Amniotic epithelial cell (primary cell): ENCODE results near the gene PACS1.
"Not testable (repeated sequence)": the region's sequence is repeated elsewhere in the genome, so short reads cannot be mapped to it uniquely, and the experiment has no call there.

Experiments
- DNase-seq: peaks from one replicate; pipeline ENCODE4 v3.0.0-alpha.2; 2010; ENCODE audit warnings: low read depth

Gene PACS1

DNA sequence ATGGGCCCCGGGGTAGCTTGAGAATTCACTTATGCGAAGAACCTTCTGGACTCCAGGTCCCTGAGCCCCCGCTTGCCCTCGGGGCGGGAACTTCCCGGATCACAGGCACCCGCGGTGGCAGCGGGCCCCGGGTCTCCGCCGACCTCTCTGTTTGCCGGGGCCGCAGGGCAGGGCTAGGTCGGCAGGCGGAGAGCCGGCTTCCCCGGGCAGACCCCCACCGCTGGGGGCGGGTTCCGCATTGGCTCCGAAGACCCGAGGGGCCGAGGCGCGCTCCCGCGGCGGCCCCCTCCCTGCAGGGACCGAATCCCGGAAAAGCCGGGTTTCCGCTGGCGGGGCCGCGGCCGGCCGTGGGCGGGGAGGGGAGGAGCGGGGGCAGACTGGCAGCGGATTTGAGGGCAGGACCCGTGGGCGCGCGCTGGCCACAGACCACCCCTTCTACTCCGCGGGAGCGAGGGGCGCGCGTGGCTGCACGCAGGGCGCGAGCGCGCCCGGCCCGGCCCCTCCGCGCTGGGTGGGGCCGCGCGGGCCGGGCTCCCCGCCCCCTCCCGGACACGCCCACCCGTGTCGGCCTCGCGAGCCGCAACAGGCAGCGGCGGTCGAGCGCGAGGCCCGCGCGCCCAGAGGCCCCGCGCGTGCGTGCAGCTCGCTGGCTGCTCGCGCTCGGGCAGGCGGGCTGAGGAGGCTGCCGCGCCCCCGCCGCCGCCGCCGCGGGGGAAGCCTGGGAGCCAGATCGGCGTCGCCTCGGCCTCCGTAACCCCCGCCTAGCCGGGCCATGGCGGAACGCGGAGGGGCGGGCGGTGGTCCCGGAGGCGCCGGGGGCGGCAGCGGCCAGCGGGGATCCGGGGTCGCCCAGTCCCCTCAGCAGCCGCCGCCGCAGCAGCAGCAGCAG is at the start of gene PACS1:
Gene PACS1 (plus strand): TSS at position 558 of the 889 bp plus-strand sequence. CDS start 215 bp downstream, at position 773.
- peak; percentile 83 for DNase-seq

DNA sequence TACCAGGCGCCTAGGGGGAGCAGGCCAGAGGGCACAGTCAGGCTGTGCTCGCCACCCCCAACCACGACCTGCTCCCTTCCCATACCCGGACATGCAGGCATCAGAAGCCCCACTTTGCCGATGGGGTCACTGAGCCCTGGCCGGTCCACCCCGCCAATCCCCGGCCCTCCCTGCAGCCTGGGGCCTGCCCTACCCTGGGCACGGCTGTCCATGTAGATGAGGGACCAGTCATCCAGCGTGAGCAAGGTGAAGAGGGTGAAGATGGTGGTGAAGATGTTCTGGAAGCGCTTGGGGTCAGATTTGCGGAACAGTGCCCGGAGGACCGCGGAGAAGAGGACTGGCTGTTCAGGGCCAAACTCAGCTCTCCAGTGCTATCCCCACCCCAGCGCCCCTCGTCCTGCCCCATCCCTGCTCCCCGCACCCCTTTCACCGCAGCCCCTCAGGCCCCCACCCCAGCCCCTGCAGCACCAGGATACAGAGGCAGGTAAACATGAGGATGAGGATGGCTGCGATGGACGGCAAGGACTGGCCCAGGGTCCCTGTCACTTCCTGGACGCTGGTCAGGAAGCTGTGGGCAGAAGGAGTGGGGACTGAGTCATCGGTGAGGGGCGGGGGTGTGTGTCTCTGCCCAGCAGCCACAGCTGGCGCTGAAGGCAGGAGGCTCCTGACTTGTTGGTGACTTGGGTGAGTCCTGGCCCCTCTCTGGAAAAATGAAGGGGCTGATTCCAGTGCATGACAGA is 49.3 kb upstream of the PACS1 start:
- peak; percentile 45 for DNase-seq

DNA sequence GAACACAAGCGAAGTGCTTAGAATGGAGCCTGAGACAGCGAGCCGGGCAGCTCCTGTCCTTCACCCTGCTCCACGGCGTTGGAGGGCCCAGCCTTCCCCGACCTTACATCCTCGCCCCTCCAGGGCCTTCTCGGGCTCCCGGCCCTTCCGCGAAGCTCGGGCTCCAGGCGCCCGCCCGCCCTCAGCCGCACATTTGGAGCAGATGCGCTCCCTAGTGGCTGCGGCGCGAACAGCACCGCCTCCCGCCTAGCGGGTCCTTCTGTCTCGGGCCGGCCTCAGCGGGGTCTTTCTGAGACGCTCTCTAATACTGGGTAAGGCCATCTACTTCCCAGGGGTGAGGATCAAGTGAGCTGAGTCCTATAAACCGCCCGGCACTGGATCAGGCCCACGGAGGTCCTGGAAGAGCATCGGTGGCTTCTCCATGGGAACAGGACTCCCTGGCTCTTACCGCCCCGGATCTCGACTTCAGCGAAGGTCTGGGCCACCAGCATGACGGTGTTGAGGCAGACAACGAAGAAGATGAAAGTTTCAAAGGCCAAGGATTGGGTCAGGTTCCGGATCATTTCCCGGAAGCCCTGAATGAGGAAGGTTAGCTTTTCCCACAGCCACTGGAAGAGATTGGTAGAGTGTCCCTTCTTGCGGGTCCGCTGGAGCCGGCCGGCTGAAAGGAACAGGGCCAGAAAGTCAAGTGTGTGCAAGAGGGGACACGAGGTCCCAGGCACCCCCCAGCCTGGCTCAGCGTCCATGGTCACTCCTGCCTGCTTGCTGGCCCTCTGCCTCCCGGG is 47.5 kb upstream of the PACS1 start:
- DNase-seq = peak; percentile 13

DNA sequence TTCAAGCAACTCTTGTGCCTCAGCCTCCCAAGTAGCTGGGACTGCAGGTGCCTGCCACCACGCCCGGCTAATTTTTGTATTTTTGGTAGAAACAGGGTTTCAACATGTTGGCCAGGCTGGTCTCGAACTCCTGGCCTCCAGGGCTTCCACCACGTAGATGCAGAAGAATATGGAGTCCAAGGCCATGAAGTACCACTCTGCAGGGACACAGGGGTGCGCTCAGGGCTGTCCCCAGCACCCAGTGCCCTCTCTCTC is 47.0 kb upstream of the PACS1 start:
- DNase-seq = not testable (repeated sequence)

DNA sequence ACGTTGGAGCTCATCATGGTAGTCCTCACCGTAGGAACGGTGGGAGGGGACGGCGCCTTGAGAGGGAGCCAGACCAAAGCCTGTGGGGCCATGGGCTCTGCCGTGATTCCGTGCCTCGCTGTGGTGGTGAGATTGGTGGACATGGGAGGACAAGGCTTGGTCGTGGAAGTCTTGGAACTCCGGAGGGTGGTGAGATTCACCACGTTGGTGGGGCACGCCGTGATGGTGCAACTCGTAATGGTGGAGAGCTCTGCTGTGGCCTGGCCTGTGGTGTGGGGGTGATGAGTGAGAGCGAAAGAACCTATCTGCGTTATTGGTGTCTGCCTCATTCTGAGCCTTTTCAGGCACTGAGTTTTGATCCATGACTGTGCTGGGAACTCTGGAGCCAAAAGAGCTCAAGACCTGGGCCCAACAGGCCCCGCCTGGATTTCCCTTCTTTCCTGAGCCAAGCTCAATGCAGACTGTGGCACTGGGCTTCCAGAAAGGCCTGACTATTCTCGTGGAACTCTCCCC is 44.0 kb upstream of the PACS1 start, which contains the start of gene CATSPER1:
Gene CATSPER1 (minus strand): TSS at position 463 of the 513 bp plus-strand sequence. CDS start 100 bp downstream, at position 363.
- DNase-seq = no peak

DNA sequence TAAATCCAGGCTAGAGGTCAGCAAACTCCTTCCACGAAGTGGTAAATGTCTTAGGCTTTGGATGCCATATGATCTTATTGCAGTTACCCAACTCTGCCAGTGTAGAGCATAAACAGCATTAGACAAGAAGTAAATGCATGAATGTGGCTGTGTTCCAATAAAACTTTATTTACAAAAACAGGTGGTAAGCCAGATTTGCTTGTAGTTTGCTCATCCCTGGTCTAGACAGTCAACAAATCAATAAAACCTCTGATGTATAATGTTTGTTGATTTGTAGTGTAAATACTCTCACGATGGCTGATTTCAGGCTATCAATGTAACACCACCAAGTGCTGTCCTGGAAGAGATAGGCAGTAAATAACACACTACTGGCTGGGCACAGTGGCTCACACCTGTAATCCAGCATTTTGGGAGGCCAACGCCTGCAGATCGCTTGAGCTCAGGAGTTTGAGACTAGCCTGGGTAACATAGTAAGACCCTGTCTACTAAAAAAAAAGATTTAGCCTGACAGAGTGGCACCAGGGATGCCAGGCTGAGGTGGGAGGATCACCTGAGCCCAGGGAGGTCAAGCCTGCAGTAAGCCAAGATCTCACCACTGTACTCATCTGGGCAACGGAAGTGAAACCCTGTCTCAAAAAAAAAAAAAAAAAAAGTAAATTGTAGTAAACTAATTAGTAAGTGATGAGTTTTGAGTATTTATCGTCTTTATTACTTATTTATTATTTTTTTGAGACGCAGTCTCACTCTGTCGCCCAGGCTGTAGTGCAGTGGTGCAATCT is 36.9 kb upstream of the PACS1 start:
- peak; percentile 42 for DNase-seq

DNA sequence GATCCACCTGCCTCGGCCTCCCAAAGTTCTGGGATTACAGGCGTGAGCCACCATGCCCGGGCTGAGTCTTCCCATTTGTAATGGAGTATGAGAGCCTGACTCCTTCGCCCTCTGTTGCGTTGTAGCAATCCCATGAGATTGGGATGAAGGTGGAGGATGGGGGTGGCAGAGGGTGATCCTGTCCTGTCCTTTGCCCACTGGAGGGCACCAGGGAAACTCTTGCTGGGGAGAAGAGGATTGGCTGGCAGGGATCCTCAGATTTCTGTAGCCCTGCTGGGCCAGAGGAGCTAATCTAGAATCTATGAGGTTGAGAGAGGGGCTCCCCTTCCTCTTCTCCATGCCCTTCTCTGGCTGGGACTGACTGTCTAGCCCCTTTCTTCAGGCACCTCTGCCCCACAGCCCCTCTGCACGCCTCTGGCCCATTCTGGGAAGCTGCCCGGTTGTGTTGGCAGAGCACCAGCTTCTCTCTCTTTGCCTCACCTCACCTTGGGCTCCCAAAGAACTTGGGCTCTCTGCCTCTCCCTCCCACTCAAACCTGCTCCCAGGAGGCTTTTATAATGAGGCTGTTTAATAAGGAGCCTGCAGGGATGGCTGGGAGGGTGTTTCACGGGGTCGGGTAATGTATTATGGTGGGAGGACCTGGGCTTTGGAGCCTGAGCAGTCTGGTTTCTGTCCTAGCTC is 34.3 kb upstream of the PACS1 start:
- no peak for DNase-seq

DNA sequence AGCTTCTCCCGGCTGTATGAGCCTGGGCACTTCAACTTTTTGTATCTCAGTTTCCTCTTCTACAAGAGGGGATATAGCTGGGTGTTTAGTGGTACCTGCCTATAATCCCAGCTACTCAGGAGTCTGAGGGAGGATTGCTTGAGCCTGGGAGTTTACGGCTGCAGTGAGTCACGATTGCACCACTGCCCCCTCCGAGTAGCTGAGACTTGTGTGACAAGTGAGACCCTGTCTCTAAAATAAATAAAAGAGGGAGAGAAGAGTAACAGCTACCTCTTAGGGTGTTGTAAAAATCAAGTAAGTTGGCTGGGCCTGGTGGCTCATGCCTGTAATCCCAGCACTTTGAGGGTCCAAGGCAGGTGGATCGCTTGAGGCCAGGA is 33.8 kb upstream of the PACS1 start:
- DNase-seq = no peak

DNA sequence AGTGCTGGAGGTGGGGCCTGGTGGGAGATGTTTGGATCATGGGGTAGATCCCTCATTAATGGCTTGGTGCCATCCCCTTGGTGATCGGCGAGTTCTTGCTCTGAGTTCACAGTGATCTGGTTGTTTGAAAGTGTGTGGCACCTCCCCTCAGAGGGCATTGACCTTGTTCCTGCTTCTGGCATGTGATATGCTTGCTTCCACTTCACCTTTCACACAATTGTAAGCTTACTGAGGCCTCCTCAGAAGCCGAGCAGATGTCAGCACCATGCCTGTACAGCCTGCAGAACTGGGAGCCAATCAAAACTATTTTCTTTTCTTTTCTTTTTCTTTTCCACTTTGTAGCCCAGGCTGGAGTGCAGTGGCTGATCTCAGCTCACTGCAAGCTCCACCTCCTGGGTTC is 32.7 kb upstream of the PACS1 start:
- no peak for DNase-seq

DNA sequence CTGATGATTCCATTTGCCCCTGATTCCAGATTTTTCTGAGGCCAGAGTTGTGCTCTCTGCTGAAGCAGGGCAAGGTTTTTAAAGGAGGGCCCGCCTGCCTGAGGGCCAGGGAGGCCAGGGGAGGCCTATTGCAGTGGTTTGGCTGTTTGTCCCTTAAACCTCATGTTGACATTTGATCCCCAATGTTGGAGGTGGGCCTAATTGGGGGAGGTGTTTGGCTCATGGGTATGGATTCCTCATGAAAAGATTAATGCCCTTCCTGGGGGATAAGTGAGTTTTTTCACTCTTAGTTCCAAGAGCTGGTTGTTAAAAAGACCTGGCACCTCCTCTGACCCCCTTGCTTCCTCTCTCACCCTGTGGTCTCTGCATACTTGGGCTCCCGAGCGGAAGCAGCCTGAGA is 30.3 kb upstream of the PACS1 start:
- no peak for DNase-seq

DNA sequence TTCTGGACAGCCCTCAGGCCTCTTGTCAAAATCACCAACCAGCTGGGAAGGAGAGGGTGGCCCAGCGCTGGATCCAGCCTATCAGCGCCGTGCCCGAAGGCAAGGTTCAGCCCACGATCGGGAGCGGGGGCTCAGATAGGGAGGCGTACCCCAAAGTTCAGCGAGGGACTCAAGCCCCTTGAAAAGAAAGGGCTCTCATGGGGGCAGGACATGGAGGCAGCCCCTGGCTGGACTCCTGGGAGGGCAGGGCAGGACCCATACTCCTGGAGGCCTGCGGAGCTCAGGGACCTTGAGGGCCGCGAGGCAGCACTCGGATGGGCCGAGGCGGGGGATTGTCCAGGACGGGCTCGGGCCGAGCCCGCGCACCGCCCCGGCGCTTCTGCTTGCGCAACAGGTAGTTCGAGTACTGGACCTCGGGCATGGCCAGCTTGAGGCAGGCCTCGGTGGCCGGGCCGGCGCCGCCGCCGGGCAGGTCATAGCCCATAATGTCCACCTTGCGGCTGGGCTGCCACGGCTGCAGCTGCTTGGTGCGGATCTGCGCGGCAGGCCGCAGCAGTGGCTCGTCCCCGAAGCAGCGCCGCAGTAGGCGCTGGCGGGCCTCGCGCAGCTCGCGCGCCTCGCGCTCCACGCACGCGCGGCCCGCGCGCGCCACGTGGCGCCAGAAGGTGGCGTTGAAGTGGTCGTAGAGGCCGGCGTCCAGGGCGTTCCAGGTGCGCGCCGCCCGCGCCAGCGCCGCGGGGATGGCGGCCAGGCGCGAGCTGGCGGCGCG is 27.7 kb upstream of the PACS1 start:
- no peak for DNase-seq

DNA sequence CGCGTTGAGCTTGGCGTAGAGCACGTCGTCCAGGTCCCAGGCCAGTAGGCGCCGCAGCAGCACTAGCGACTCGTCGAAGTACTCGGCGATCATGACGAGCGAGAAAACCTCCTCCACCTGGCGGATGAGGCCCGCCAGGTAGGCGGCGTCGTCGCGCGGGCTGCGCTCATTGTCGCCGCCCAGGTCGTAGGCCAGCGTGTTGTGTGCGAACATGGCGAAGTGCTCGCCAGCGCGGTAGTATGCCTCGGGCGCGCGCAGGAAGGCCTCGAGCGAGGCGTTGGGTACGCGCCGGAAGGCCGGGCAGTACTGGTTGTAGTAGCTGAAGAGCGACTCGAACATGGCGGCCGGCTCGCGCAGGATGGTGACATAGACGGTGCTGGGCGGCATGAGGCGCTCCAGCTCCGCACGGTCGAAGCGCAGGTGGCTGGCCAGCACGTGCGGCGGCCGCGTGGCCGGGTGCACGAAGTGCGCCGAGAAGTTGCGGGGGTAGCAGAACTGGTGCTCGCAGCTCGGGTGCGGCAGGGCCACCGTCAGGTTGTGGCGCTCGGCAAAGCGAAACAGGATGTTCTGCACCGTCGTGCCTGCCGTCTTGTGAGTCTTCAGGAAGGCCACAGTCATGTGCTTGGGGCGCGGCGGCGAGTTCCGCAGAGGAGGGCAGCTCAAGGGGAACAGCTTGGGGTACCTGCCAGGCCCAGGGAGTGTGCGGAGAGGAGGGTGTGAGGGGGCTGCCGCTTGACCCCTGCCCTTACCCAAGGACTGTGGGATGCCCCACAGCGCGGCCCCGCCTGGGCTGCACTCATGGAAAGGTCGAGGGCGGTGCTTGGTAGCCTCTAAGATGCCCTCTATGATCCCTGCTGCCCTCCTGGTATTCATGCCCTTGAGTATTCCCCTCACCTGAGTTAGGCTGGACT is 26.8 kb upstream of the PACS1 start:
- DNase-seq = no peak

DNA sequence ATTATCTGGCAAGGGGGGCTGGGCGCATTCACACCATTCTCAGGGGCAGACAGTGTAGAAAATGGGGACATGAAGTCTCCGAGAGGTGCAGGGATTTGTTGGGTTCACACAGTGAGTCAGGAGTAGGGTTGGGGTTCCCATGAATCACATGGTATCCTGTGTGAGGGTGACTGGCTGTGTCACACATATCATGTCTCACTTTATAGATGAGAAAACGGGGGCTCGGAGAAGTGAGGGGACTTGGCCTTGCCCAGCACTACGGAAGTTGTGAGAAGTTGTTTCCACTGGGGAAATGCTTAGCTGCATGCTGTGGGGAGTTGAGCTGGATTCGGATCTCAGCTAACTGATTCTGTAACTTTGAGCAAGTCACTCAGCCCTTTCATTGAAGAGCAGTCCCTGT is 25.3 kb upstream of the PACS1 start:
- no peak for DNase-seq

DNA sequence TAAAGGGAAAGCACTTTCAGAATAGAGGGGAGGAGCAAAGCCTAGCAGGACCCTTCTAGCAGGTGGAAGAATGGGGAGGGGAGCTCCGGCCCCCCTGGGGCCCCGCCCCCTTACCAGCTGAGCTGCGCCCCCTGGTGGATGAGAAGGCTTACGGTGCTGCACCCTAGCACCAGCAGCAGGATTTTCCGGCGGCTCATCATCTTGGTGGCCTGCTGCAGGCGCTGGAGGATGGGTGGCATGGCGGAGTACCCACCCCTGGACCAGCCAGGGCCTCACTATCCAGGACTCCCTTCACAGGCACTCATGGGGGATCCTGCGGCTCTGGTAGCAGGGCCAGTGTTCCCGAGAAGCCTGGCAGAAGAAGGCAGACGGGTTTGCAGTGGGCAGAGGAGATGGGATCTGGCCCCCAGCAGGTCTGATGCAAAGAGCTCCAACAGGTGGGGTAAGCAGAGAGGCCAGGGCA is 24.9 kb upstream of the PACS1 start:
- DNase-seq = peak; percentile 57

DNA sequence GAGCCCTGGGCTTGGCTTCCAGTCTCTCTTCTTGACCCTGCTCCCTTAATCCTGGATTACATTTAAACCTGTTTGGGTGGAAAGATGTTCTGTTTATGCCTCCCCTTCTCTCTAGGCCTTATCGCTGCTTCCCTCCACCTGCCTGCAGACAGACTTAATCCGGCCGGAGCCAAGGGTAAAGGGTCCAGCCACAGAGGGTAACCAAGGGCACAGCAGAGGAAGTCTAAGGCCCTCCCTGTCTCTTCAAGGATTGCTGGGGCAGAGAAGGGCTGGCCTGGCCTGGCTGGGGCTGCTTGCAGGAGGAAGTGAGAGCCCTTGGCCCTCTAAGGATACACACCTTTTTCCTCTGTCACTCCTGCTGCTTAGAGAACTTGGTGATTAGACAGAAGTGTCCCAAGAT is 23.2 kb upstream of the PACS1 start:
- DNase-seq = no peak

DNA sequence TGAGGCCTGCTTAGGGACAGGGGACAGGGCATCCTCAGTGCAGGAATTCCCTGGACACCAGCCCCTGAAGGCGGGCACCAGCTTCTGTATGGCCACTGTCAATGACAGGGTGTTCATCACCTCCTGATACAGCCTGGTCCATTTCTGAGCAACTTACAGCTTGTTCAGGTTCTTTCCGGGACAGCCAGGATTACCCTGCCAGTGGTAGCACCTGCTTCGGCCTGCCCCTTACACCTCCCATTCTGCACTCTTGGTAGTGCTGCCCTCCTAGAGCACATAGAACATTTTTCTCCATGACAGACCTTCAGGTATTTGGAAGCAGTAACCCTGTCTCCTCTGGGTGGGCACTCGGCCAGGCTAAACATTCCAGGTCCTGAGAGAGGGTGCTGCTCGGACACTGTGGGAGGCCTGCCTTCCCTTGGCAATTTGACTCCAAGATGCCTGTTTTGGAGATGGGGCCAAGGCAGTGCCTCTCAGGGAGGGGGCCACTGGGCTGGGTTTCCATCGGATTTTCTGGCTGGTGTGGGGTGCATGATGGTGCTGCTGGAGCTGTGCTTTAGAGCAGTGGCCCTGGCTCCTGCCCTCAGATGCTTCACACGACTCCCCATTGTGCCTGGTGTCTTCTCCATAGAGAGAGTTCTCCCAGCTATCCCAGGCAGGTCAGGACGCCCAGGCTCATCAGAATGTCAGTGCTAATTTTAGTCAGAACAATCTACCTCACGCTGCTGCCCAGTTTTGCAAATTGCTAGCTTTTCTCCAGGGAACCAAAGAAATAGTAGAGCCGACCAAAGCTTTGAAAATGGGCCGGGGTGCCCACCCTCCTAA is 22.3 kb upstream of the PACS1 start:
- DNase-seq = no peak

DNA sequence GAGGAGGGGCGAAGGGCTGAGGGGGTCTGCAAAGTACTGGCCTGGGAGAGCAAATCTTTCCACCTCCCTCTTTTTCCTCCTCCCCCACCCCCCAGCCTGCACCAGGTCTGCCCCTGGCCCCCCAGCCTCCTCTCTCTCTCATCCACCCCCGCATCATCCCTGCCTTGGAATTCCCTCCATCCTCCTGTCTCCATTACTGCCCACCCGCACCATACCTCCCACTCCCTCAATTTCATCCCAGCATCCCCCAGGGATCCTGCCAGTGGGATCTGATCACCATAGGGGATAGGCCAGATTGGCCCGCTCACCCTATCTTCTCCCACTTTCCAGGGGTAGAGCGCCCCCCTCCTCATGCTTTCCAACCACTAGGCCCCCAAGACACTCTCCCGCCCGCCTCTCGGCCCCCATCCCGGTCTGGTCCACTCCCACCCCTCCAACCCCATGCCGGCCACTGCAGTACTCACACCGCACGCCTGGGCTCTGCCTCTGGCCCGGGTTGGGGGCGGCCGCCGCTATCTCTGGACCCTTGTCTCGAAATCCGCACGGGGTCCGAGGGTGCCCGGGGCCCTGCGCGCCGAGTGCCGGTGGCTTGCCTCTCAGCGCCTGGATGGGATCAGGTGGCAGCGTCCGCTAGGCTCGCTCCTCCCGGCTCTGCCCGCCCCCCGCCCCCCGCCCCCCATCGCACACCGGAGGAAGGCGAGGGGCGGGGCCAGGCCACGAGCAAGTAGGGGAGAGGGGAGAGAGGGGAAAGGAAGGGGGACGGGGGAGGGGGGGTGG is 21.3 kb upstream of the PACS1 start, which contains the start of gene GAL3ST3:
Gene GAL3ST3 (minus strand): TSS at position 615 of the 777 bp plus-strand sequence. CDS start 3,746 bp downstream, outside the sequence.
- DNase-seq = no peak
